Bone marrow (tissue), 2 donors: ENCODE results near the gene CCDC57.

ENCODE experiments used
- DNase-seq, 2 donors: peaks; one replicate each; lab custom pipeline; 2025; lab: John Stamatoyannopoulos, UW

Gene CCDC57

DNA sequence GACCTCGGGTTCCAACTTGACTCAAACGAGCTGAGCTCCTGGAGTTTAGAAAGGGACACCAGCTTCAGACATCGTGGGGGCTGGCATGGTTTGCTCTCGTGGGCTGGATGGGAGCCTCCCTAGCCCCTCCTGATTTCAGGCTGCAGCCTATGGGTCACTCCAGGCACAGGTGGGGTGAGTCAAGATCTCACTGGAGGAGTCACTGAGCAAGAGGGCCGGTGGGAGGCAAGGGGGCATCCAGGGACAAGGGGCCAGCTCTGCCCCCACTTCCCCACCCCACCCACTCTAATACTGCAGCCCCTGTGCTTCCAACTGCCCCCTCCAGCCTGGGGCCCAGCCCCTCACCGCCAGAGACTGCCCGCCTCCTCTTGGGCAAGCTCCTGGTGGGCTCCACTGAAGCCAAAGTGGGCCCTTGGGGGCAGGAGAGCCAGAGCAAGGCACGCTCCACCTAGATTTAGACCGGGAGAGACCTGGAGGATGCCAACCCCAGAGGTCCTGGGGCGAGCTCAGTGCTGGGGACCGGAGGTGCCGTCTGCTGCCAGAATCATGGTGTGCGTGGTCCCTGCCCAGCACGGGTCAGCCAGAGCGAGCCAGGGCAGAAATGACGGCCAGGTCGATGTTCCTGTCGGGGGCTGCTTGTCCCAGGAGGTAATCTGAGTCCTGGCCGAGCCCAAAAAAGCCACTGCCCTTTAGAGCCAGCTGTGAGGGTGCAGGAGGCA lies 22.6 kb upstream of the CCDC57 start:
- DNase-seq = no peak

DNA sequence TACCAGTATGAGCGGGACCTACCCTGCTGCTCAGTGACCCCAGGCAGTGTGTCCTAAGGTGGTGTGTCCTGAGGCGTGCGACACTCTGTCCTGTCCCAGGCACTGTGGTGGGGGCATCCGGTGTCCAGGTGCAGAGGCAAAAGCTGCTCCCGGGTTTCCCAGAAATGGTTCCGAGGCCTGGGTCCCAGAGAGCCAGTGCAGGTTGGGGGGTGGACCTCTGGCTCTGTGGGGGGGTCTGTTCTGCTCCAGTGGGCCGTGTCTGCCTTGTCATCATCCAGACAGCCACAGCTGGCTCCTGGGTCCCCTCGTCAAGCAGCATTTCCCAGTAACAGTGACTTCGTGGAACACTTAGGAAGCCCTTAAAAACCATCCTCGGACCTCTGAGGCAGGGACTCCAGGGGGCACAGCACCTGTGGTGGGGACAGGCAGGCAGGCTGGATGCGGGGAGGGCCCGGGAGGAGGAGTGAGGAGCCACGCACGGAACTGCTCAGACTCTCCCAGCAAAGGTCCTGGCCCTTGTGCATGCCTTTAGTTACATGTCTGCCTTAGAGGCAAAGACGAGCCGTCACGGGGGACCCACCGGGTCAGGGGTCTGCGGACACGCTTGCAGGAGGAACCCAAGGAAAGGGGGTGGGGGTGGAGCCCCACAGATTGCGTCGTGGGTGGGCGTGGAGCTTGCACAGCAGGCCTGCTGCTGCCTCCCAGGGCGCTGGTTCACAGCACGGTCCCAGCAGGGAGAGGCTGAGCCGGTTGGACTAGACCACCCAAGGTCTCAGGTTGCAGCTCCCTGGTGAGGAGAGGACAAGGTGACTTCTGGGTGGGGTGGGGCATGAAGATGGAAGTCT lies 21.8 kb upstream of the CCDC57 start:
- DNase-seq = no peak

DNA sequence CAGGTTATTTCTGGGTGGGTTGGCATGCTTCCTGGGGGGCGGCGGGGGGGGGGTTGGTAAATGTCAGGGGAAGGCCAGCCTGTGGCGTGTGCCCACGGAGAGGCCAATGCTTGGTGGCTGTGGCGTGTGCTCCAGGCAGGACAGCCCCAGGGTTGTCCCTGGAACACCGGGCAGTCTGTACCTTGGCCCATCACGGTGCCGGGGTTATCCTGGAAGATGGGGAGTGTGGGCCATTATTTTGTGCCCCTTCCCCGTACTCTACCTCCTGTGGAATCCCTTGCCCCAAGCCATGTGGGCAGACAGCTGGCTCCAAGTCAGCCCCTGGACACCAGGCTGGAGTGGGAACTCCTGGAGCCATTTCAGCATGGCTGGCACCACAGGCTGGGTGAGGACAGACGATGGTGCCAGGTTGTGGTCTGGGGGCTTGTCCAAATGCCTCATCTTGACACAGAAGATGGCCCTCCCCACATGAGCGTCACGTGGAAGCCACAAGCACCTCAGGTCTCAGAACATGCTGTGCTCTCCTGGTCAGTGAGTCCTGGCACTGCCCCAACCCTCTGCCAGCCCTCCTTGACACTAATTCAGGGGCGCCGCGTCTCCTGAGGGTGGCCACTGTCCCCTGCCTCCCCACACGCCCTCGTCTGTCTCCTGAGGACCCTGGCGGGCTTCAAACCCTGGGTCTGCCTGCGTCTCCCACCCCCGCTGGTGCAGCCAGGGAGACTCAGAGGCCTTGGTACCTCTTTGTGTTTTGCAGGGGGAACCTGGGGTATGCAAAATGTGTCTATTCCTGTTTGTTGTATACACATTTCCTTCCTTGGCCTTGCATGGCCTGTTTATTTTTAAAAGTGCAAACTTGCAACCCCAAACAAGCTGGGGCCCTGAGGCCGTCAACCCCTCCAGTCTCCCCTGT lies 20.5 kb upstream of the CCDC57 start:
- DNase-seq = no peak

DNA sequence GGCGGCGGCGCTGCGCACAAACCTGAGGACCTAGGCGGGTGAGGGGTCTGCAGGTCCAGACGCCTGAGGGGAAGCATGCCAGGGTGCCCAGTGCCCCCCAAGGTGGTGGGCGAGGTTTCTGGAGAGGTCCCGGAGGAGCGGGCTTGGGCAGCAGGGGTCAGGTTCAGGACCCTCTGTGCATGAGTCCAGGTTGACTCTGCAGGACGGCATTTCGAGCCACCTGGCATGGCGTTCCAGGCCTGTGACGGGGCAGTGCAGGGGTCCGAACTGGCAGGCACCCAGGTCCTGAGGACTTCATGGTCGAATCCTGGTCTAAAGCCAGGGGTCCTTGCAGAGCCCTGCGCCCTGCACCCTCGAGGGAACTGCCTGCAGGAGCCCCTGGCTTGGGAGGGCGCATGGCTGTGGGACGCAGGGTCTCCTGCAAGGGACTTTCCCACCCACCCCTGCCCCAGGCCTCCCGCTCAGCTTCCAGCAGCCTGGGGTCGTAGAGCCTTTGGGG lies 19.7 kb upstream of the CCDC57 start:
- no peak for DNase-seq

DNA sequence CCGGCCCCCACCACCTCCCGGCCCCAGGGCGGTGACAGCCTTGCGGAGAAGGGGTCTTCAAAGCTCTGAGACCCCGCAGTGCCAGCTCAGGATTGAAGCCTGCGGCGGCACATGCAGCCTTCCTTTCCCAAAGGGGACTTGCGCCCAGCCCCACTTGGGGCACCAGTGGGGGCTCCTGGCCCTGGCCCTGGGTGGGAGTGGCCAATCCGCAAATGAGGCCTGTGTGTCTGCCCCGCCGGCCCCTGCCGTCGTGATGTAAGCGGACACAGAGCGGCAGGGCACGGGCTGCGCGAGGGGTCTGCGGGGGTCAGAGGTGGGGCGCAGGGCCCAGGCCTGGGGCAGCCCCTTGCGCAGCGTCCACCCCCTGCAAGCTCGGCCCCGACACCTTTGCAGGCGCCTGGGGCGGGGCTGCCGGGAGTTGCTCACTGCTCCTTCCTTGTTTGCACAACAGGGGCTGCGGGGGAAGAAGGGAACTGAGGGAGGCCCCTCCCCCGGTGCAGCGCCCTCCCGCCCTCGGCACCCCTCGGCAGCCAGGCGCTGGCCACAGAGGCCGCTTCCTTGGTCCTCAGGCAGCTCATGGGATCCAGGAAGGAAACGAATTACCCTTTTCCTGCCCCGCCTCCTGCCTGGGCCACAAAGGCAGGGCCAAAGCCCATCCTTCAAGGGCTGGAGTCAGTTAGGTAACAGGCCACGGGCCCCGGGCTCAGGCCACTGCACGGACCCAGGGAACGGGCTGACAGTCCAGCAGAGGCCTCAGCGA lies 19.1 kb upstream of the CCDC57 start:
- DNase-seq = peak in 1 of 2 donors; percentile 84

DNA sequence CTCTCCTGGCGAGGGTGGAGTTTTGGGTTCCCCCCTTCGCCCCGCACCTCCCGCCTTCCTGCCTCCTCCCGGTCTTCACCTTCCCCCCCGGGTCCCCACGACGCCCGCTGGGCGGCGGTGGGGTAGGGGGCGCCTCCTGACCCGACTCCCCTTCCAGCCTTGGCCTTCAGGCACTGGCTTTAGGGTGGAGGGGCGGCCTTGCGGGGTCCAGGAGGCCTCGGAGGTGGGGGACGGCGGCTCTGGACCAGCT lies 18.6 kb upstream of the CCDC57 start:
- DNase-seq = peak in 1 of 2 donors; percentile 70

DNA sequence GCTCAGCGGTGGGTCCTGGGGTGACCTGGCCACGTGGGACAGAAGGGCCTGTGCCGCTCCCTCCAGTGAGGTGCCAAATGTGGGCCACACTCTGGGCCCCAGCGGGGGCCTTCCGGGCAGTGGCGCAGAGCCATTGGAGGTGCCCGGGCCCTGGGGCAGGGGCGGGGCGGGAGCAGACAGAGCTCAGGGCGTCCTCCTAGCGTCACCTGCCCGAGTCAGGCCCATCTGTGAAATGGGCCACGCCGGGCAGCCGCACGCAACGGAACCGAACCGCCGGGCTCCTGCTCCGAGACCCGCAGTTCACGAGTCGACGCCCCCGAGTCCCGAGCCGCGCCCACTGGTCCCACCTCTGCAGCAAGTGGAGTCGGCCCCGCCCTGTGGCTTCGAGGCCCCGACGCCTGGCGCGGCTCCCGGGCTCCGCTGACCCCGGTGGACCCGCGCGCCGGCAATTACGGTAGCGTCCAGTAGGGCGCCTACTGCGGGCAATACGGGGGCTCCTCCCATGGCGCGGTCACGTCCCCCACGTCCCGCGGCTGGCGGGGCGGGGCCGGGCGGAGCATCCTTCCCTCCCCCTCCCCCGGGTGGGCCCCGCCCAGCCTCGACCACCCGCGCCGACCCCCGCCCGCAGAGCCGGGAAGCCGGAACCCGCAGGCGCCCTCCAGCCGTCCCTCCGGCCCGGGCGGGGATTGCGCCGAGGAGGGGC lies 18.1 kb upstream of the CCDC57 start:
- peak; percentile 32 to 70 for DNase-seq

DNA sequence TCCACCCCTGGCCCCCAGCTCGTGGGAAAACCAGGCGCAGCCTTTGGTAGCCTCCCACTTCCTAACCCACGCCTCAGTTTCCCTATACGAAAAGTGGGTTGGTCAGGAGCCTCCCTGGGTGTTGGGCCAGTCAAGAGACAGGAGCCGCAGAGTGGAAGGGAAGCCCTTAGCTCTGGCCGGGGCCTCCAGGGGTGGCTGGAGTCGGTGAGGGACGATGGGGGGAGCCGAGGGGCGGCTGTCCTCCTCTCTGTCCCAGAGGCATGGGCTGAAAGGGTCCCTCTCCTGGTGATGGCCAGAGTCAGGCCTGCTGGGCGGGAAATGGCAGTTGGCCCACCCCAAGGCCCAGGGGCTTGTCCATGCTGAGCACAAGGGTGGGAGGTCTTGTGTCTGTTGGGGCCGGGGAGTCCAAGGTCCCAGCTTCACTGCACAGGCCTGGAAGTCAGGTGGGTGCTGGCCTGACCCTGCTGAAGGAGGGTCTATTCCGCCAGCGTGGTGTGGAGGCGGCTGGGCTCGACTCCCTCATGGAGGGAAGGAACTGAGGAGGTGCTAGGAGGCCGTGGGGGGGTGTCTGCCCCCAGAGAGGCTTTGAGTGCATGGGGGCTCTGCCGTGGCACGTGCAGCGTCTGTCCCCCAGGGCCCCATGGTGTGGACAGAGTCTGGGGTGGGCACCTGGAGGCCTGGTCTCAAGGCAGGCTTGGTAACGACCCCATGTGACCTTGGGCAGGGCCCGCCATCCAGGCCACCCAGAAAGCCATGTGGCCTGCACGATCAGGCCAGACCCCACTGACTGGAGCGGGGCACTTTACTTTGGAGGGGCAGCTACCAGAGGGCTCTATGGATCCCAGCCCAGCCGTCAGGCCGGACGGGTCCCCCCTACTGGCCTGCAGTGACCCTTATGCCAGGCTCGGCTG lies 17.3 kb upstream of the CCDC57 start:
- peak in 1 of 2 donors; percentile 48 for DNase-seq

DNA sequence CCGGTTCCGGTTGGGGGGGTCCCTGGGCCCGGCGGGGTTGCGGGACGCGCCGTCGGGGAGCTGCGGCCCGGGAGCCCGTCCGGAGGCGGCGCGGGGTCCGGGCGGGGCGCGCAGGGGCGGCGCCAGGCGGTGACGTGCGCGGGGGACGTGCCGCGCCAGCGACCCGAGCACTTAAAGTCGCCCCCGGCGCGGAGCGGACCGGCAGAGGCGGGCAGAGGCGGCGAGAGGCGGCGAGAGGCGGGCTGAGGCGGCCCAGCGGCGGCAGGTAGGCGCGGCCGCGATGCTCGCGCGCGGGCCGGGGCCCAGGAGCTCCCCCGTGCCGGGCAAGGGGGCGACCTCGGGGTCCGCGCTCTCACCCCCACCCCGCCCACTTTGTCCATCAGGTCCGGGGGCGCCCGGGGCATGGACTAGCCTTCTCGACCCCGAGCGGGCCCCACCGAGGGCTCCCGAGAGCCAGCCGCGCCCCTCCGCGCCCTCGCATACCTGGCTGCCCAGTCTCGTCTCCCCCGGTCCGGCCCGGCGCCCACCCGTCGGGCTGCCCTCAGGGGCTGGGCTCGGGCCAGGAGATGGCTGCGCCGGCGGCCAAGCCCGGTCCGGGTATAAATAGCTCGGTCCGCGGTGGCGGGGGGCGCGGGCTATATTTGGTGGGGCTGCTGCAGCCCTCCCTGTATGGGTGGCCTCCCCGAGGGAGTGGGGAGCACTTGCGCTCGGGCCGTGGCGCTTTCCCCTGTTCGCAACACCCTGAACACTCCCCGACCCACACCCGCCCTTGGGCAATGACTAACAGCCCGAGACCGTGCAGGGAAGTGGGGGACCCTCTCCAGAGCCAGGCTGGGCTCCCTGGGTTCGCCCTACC lies 16.4 kb upstream of the CCDC57 start, which contains the start of gene SLC16A3:
TSS of gene SLC16A3 (plus strand) at position 201 of the 856 bp plus-strand sequence. CDS start 6,967 bp downstream, outside the sequence.
- DNase-seq = peak in 1 of 2 donors; percentile 81

DNA sequence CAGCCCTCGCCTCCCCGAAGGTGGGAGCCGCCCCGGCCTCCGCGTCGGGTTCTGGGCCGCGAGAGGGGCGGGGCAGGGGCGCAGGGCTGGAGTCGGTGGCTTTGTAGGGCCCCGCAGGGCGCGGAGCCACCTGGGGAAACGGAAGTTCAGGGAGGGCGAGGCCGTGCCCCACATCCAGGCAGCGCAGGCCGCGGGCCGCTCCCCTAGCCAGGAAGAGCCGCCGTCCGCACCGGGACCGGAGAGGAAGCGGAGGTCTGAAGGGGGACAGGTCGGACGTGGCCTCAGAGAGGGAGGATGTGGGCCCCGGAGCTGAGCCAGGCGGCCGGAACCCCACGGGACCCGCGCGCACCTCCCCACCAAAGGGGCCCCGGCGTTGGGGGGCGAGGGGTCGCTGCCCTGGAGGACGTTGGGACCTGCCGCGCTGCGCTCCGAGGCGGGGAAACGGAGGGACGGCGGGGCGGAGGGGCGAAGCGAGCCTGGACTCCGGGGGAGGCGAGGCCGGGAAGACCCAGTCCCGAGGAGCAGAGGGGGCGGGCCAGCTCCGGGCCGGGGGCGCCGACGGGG lies 15.7 kb upstream of the CCDC57 start:
- DNase-seq = peak in 1 of 2 donors; percentile 81

DNA sequence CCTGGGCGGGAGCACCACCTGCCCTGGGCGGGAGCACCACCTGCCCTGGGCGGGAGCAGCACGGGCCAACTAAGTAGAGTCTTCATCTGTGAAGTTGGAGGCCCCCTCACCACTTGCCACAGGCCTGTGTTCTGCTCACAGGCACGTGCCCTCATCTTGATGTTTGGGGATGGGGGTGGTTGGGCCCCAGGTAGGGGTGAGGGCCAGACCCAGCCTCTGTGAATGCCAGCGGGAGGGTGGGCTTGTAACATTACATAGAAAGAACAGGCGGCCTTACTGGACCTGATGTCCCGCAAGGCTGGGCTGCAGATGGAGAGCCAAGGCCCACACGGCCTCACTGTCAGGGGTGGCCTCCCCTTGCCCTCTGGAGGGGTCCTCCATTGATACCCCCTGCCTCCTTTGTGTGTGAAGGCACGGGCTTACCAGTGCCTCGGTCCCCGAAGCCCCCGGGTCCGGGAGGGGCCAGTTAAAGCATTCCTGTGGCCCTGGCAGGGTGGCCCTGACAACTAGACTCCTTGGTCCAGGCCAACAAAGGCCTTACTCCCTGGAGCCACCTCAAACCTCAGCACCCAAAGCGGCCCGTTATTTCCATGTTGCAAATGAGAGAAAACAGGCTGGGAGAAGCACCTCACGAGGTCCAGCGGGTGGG lies 15.1 kb upstream of the CCDC57 start:
- no peak for DNase-seq

DNA sequence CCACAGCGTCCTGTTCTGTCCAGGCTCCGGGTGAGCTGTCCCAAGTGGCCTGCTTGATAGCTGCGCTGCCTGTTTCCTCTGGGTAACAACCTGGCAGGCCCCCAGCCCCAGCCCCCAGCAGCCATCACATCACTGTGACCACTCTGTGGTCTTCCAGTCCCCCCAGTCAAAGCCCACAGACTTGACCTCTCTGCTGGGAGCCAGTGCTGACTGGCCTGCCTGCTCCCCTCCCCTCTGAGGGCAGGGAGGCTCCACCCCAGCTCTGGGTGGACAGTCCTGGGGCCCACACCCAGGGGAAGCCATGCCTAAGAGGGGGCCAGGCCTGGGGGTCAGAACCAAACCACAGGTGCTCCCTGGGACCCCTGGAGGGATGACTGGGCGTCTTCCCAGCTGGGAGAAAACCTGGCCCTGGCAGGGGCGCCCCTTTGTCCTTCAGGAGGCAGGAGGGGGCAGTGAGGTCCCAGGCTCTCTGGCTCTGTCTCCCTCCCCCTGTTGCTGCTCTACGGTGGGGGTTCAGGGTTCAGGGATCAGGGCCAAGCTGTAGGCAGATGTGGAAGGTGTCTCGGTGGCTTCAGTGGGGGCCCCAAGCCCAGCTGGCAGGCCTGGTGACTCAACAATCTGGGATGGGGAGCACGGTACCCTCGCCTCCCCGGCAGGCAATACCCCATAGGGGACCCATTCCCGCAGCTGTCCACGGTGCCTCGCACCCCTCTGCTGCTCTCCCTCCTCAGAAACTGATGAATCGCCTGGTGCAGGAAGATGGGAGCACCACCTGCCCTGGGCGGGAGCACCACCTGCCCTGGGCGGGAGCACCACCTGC lies 14.4 kb upstream of the CCDC57 start:
- DNase-seq = no peak

DNA sequence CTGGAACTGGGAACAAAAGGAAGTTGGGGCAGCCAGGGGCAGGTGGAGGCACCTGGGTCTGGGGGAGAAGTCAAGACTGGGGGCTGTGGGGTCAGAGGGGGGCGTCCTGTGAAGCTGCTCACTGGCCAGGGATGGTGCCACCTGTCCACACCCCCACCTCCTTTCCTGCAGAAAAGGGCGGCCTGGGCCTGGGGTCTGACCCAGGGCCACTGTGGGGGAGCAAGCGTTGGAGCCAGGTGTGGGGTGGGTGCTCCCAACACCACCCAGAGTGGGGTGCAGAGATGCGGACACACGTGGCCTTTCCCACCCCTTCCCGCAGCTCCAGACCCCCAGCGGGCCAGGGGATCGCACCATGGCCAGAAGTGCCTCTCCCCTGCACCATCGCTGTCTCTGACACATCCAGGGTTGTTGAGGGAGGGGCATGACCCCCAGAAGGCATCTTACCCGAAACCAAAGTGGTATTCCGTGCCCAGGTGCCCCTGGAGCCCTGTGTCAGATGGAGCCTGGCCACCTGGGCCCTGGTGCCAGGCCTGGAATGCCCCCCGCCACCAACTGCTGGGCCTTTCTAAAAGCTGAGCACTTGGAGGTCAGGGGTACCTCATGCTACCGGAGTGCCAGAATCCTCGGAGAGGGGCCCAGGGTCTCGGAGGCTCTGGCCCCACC lies 13.6 kb upstream of the CCDC57 start:
- no peak for DNase-seq

DNA sequence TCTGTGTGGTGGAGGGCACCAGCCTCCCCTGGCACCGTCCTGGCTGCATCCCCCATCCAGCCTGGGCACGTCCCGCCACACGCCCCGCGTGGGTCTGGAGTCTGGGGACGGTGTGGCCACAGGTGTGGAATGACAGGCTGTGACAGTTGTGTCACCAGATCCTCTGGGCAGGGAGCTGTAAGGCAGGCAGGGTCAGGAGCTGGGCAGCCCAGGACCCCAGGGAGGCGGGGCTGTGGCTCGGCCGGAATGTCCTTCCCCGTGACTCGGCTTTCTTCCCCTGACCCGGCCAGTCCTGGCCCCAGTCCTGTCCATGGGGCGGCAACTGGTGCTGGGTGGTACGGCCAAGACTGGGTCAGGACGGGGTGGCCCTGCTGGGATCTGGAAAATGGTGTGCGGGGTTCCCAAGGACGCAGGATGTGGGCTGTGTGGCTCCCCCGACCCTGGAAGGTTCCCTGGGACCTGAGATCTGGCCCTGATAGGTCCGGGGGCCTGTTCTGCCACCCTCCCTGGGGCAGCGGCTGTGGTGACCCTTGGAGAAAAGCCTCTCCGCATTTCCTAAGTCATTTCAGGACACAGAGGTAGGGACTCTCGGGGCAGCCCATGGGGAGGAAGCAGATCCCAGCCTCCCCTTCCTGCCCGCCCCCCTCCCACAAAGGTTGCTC lies 12.9 kb upstream of the CCDC57 start:
- no peak for DNase-seq

DNA sequence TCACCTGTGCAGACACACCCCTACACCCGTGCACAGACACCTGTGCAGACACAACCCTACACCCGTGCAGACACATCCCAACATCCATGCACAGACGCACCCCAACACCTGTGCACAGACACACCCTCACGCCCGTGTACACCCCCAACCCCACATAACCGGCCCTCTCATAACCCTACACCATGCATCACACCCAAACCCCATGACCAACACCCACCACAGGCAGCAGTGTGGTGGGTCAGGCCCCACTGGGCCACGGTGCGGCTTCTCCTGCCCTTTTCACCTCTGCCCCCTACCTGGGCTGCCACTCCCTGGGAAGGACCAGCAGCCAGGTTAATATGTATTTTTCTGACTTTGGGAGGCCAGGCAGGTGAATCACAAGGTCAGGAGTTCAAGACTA lies 12.0 kb upstream of the CCDC57 start:
- no peak for DNase-seq

DNA sequence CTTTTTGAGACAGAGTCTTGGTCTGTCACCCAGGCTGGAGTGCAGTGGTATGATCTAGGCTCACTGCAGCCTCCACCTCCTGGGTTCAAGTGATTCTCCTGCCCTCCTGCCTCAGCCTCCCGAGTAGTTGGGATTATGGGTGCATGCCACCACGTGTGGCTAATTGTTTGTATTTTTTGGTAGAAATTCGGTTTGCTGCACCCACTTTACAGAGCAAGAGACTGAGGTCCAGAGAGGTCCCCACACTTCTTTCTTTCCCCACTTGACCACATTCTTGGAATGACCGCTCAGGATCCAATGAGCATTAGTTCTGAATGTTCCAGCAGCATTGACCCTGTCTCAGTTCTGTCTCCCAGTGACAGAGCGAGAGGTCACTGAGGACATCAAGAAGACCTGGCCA lies 10.9 kb upstream of the CCDC57 start:
- DNase-seq = no peak
